GM12891 (cell line): ENCODE results near the gene MEAK7.

Experiments
- POLR2AphosphoS5 ChIP-seq: IDR thresholded peaks from 2 replicates; pipeline ENCODE4 v1.6.1; 2011; ENCODE audit warnings: low read depth, low read length, control low read depth
- SPI1 ChIP-seq: IDR thresholded peaks from 2 replicates; pipeline ENCODE4 v1.6.1; 2011; ENCODE audit warnings: low read depth, low read length, control low read depth

DNA sequence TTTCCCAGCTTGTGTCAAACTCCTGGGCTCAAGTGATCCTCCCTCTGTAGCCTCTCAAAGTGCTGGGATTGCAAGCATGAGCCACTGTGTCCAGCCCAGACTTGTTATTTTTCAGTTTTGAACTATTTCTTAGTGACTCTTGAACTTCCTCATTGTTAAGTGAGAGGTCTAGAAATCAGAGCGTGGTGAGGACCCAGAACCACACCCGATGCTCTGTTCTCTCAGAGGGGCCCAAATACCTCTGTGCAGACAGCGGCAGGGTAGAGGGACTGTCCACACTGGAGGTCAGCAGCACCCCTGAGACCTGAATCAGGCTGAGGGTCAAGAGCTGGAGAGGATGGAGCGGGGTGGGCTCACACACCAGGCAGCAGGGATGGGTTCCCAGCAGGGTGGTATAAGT lies 47.7 kb upstream of the MEAK7 start:
- TF ChIP-seq SPI1 (no peak), POLR2AphosphoS5 (no peak)
